Suprapubic skin (tissue), 4 donors: ENCODE data around the gene AMPH. TPM values are rescaled to one million over a fixed set of nuclear protein-coding genes. Genes with fewer than 3 reads are reported as not detected.

Source experiments
- DNase-seq, 2 donors: peaks; one replicate each; pipeline ENCODE4 v3.0.0-alpha.2; 2019; ENCODE audit warnings: low spot score in 2 of 2
- H3K27ac ChIP-seq: fragments of 200-600 bp; sonication (generic); one replicate; pipeline ENCODE4 v1.5.1; 2019
- H3K27me3 ChIP-seq: fragments of 200-600 bp; sonication (generic); one replicate; pipeline ENCODE4 v1.5.1; 2019
- H3K36me3 ChIP-seq: fragments of 200-600 bp; sonication (generic); one replicate; pipeline ENCODE4 v1.5.1; 2019
- H3K4me1 ChIP-seq: fragments of 200-600 bp; sonication (generic); one replicate; pipeline ENCODE4 v1.5.1; 2019
- H3K4me3 ChIP-seq: fragments of 200-600 bp; sonication (generic); one replicate; pipeline ENCODE4 v1.5.1; 2019; ENCODE audit warnings: mild to moderate bottlenecking
- H3K9me3 ChIP-seq: fragments of 200-600 bp; sonication (generic); one replicate; pipeline ENCODE4 v1.5.1; 2019
- EP300 ChIP-seq: sonication (generic); formaldehyde crosslinking; IDR thresholded peaks from one replicate; pipeline ENCODE4 v1.6.1; 2017; ENCODE audit warnings: antibody characterized with exemption
- POLR2A ChIP-seq, 2 donors: fragments of 450-650 bp; IDR thresholded peaks; one replicate each; pipeline ENCODE4 v1.6.1; 2017; ENCODE audit warnings: antibody characterized with exemption in 2 of 2, mild to moderate bottlenecking in 2 of 2, moderate library complexity in 2 of 2
- POLR2AphosphoS5 ChIP-seq, 3 donors: sonication (generic); formaldehyde crosslinking; IDR thresholded peaks; one replicate each; pipeline ENCODE4 v1.6.1; 2017; ENCODE audit warnings: antibody characterized with exemption in 3 of 3
- WGBS: methylation state at CpG from one replicate; pipeline ENCODE4 v1.1.5; 2018; 5-methylcytosine and 5-hydroxymethylcytosine counted together
- total RNA-seq, 4 donors: library from RNA; depleted of rRNA; stranded (reverse); fragments of >200 nt; gene quantifications; one replicate each; pipeline ENCODE4 v1.1.0, GENCODE V29; 2016
- TF ChIP-seq, protein P1 (sequence below), 2 donors: fragments of 200-600 bp in 1 of 2; fragments of 450-650 bp in 1 of 2; sonication (generic) in 1 of 2; IDR thresholded peaks; one replicate each; pipeline ENCODE4 v1.5.1; 2016 to 2019; ENCODE audit warnings: antibody characterized with exemption in 2 of 2, mild to moderate bottlenecking in 1 of 2, moderate library complexity in 1 of 2

AMPH gene
- total RNA-seq, 4 donors from 2014 or later: 1.7 to 6.3 (median 2.3) TPM

DNA sequence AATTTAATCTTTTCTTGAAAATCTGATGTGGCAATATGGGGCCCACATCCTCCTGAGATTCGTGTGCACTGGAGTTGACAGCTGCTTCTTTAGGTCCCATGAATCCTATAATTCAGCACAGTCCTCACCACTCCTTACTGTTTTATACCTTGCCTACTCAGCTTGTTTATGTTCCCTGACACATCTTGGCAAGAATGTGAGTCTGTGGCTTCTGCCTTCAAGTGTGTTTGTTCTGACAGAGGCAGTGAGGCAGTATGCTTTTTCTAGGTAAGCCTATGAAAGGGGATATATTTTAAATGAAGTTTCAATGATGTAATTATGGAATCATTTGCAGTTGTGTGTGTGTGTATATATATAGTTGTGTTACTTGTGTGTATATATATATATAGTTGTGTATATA, 106.4 kb downstream of the AMPH start:
- H3K4me3 ChIP-seq: no peak overlapping the region
- DNase-seq: no peak
- H3K27me3 ChIP-seq: no peaks in the 10 kb centered on the region
- no peaks in the 10 kb centered on the region for H3K36me3 ChIP-seq
- H3K27ac ChIP-seq: no peak overlapping the region
- no peaks in the 10 kb centered on the region for H3K9me3 ChIP-seq
- TF ChIP-seq, protein P1, sequence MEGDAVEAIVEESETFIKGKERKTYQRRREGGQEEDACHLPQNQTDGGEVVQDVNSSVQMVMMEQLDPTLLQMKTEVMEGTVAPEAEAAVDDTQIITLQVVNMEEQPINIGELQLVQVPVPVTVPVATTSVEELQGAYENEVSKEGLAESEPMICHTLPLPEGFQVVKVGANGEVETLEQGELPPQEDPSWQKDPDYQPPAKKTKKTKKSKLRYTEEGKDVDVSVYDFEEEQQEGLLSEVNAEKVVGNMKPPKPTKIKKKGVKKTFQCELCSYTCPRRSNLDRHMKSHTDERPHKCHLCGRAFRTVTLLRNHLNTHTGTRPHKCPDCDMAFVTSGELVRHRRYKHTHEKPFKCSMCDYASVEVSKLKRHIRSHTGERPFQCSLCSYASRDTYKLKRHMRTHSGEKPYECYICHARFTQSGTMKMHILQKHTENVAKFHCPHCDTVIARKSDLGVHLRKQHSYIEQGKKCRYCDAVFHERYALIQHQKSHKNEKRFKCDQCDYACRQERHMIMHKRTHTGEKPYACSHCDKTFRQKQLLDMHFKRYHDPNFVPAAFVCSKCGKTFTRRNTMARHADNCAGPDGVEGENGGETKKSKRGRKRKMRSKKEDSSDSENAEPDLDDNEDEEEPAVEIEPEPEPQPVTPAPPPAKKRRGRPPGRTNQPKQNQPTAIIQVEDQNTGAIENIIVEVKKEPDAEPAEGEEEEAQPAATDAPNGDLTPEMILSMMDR (IDR thresholded peaks at IDR 0.05): no peak
- TF ChIP-seq EP300 (no peak), POLR2AphosphoS5 (IDR thresholded peaks at IDR 0.05) (no peak), POLR2A (IDR thresholded peaks at IDR 0.05) (no peak)
- no peaks in the 10 kb centered on the region for H3K4me1 ChIP-seq
- WGBS: 54% methylated on average over 1 of the region's 1 CpG

DNA sequence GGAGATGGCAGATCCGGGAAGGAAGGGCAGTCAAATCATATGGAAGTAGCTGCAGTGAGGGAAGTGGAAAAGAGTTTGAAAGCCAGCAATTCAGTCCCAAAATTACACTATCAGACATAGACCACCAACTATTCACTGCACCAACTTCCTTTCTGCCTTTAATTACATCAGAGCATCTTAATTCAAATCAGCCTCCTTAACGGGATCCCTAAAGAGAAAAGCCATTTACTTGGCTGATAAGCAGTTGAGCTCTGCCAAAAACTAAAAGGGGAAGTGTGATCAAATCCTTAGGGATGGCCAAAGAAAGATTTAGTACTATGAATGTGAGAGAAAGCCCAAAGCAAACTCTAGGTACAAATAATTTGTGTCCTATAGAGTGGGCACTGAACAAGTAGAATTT, 110.4 kb downstream of the AMPH start:
- no peak for DNase-seq
- Histone ChIP-seq H3K27ac (no peak overlapping the region), H3K9me3 (no peaks in the 10 kb centered on the region), H3K4me3 (no peak overlapping the region), H3K36me3 (no peaks in the 10 kb centered on the region), H3K27me3 (no peaks in the 10 kb centered on the region), H3K4me1 (no peaks in the 10 kb centered on the region)
- WGBS: 45% methylated on average over 2 of the region's 2 CpGs
- TF ChIP-seq EP300: no peak
- TF ChIP-seq POLR2A (IDR thresholded peaks at IDR 0.05): no peak
- TF ChIP-seq POLR2AphosphoS5 (IDR thresholded peaks at IDR 0.05): no peak
- TF ChIP-seq, protein P1 (IDR thresholded peaks at IDR 0.05): no peak

DNA sequence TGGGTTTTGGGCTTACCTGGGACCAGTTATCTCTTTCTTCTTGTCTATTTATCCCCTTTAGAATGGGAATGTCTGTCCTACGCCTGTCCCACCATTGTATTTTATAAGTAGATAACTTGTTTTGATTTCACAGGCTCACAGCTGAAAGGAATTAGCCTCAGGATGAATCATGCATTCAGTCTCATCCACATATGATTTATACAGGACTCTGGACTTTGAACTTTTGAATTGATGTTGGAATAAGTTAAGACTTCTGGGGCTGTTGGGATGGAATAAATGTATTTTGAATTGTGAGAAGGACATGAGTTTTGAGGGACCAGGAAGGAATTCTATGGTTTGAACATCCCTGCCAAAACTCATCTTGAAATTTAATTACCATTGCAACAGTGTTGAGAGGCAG, 112.6 kb downstream of the AMPH start:
- no peak for DNase-seq
- Histone ChIP-seq H3K4me1 (no peaks in the 10 kb centered on the region), H3K4me3 (no peak overlapping the region), H3K36me3 (no peaks in the 10 kb centered on the region), H3K27me3 (no peaks in the 10 kb centered on the region), H3K27ac (no peak overlapping the region), H3K9me3 (peaks cover 4% of the 10 kb centered on the region)
- TF ChIP-seq EP300 (no peak), POLR2A (IDR thresholded peaks at IDR 0.05) (no peak)
- WGBS: 82% methylated on average over 1 of the region's 1 CpG

DNA sequence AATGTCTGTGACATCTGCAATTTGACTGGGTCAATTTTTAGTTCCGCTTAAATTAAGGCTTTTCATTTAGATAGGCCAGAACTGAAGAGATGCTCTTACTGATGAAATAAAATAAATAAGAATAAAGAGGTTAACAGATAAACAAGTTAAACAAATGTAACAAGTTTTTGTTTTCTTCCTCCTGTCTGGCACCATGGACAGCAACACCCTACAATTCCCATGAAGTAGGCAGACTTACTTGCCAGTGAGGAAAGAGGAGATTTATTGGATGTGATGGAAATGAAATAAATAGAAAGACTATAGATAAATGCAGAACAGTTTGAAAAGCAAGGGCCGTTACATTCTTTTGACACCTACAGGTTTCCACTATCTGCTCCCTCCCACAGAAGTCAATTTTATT, 118.5 kb downstream of the AMPH start:
- TF ChIP-seq POLR2AphosphoS5 (IDR thresholded peaks at IDR 0.05): no peak
- TF ChIP-seq, protein P1 (IDR thresholded peaks at IDR 0.05): no peak
- no peak for TF ChIP-seq EP300
- no peak for TF ChIP-seq POLR2A (IDR thresholded peaks at IDR 0.05)
- no peaks in the 10 kb centered on the region for H3K36me3 ChIP-seq
- no peaks in the 10 kb centered on the region for H3K4me1 ChIP-seq
- H3K4me3 ChIP-seq: no peak overlapping the region
- H3K27me3 ChIP-seq: no peaks in the 10 kb centered on the region
- peaks cover 4% of the 10 kb centered on the region for H3K9me3 ChIP-seq
- no peak overlapping the region for H3K27ac ChIP-seq
- 94% methylated on average over 2 of the region's 2 CpGs for WGBS
- no peak for DNase-seq

DNA sequence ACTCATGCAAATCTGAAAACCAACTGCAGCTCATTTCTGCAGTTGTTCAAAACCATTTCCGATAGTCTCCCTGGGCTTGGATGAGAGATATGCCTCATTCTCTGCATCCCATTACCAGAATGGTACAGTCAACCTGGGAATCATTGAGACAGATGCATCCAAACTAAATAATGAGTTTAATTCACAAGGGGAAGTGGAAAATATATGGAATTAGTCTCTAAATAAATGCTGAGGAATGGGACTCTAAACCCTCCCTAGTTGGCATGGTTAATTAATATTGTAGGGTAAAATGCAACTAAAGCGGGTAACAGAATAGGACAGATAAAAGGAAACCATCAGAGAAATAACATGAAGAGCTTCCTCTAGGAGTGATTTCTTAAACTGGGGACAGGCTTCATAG, 118.9 kb downstream of the AMPH start:
- H3K27me3 ChIP-seq: no peaks in the 10 kb centered on the region
- no peak overlapping the region for H3K27ac ChIP-seq
- DNase-seq: no peak
- no peaks in the 10 kb centered on the region for H3K4me1 ChIP-seq
- H3K4me3 ChIP-seq: no peak overlapping the region
- 96% methylated on average over 2 of the region's 2 CpGs for WGBS
- H3K9me3 ChIP-seq: peaks cover 4% of the 10 kb centered on the region
- H3K36me3 ChIP-seq: no peaks in the 10 kb centered on the region
- no peak for TF ChIP-seq POLR2AphosphoS5 (IDR thresholded peaks at IDR 0.05)
- TF ChIP-seq, protein P1 (IDR thresholded peaks at IDR 0.05): no peak
- no peak for TF ChIP-seq POLR2A (IDR thresholded peaks at IDR 0.05)
- no peak for TF ChIP-seq EP300

DNA sequence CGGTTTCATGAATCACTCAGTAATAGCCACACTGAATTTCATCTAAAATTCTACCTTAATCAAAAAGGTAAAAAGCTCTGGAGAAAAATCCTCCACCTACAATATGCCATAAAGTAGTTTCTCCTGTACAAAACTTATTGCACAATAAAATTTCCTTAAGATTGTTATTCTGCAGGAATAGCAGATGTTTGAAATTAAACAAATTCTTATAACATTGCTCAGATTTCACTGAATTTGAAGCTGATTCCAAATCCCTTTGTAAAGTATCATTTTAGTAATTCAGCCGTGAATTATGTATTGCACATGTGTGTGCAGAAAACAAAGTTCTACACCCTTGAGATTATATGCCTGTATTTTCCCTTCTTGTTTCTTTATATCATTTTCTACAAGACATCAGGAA, 123.8 kb downstream of the AMPH start:
- no peak for DNase-seq
- 66% methylated on average over 2 of the region's 2 CpGs for WGBS
- no peaks in the 10 kb centered on the region for H3K27me3 ChIP-seq

More for the DNA sequence above, 123.8 kb downstream of the AMPH start:
- Histone ChIP-seq H3K27ac (no peak overlapping the region), H3K9me3 (no peaks in the 10 kb centered on the region), H3K36me3 (no peaks in the 10 kb centered on the region), H3K4me1 (no peaks in the 10 kb centered on the region), H3K4me3 (no peak overlapping the region)
- no peak for TF ChIP-seq POLR2AphosphoS5 (IDR thresholded peaks at IDR 0.05)
- no peak for TF ChIP-seq POLR2A (IDR thresholded peaks at IDR 0.05)
- TF ChIP-seq, protein P1 (IDR thresholded peaks at IDR 0.05): no peak
- TF ChIP-seq EP300: no peak
